Pancreas (tissue), 10 donors: ENCODE data around the gene CWC22. TPM values are rescaled to one million over a fixed set of nuclear protein-coding genes. Genes with fewer than 3 reads are reported as not detected.
A peak's percentile ranks its signal among the peaks of the same experiment; 100 is the strongest.

ENCODE experiments used
- ATAC-seq, 4 donors: fragments of 200-7000 bp; cut with Tn5 transposase; one replicate each; pipeline versions ENCODE4 v1.8.0 to v1.9.1; 2020; ENCODE audit warnings: mild to moderate bottlenecking in 4 of 4, moderate library complexity in 4 of 4
- DNase-seq, 6 donors: peaks; one replicate each; pipeline ENCODE4 v3.0.0-alpha.2; 2020
- FAIRE-seq: peaks from 2 replicates; lab custom pipeline; 2012; peaks lifted over from hg19 to GRCh38; lab: Jason Lieb, UNC
- H3K27ac ChIP-seq, 4 donors: fragments of 200-600 bp; sonication (generic); 1 replicate in 3 of 4; 2 replicates in 1 of 4; pipeline versions ENCODE4 v1.5.0 to v1.8.0; 2020
- H3K27me3 ChIP-seq, 4 donors: fragments of 200-600 bp; one replicate each; pipeline ENCODE4 v1.8.0; 2021
- H3K36me3 ChIP-seq, 3 donors: fragments of 200-600 bp; sonication (generic) in 1 of 3; one replicate each; pipeline versions ENCODE4 v1.5.0 to v1.8.0; 2020 to 2021
- H3K4me1 ChIP-seq, 3 donors: fragments of 200-600 bp; one replicate each; pipeline ENCODE4 v1.8.0; 2021
- H3K4me3 ChIP-seq, 4 donors: fragments of 200-600 bp; sonication (generic) in 2 of 4; one replicate each; pipeline versions ENCODE4 v1.5.0 to v1.8.0; 2020 to 2021
- H3K9me3 ChIP-seq, 4 donors: fragments of 200-600 bp; one replicate each; pipeline ENCODE4 v1.8.0; 2021
- WGBS, 2 donors: extraction: QIAGEN DNeasy Blood & Tissue Kit; methylation state at CpG; one replicate each; pipeline ENCODE4 v1.1.7; 2013; 5-methylcytosine and 5-hydroxymethylcytosine counted together
- intact Hi-C, 3 donors: fragments of 100-400 bp; cut with DNase I; formaldehyde crosslinking; loops; one replicate each; pipeline versions ENCODE4 v1.11.1 to v1.14.2; 2022
- polyA plus RNA-seq, 2 donors: library from polyadenylated mRNA; stranded (reverse); fragments of 200-250 nt; gene quantifications; one replicate each; pipeline ENCODE4 v1.2.3, GENCODE V29; 2013
- total RNA-seq, 6 donors: library from RNA; stranded (reverse); fragmentation: NEBNext Ultra II Directional in 4 of 6; extraction: Animal tissue kit (Norgen Biotek cat#: 25700) in 4 of 6; gene quantifications; one replicate each; pipeline versions ENCODE4 v1.2.1 to v1.2.4, GENCODE V29; 2021 to 2023
- TF ChIP-seq, protein P1 (sequence below), 4 donors: fragments of 200-600 bp; sonication (generic) in 3 of 4; IDR thresholded peaks; one replicate each; pipeline versions ENCODE4 v1.5.0 to v1.8.0; 2021; ENCODE audit warnings: antibody characterized with exemption in 4 of 4
- donor health status: healthy with polysubstance abuse.
- donor health status: DM: no; HTN: no; CAD: no; lungs with moderate emphysema.
- donor health status: DM: no; HTN: no; CAD: no.
- donor health status: control.
- donor health status: control.
- donor health status: Bipolar disorder and iron deficiency.
- donor health status: DM: yes; HTN: yes; CAD: no.
- donor health status: DM: no; HTN: no; CAD: no.
- donor health status: DM: no; HTN: no; CAD: no.
- donor health status: DM: yes; HTN: yes; CAD: no.

CWC22 gene
- total and polyA plus RNA-seq, 8 donors = 4.7 to 10.4 (median 7.0) TPM

DNA sequence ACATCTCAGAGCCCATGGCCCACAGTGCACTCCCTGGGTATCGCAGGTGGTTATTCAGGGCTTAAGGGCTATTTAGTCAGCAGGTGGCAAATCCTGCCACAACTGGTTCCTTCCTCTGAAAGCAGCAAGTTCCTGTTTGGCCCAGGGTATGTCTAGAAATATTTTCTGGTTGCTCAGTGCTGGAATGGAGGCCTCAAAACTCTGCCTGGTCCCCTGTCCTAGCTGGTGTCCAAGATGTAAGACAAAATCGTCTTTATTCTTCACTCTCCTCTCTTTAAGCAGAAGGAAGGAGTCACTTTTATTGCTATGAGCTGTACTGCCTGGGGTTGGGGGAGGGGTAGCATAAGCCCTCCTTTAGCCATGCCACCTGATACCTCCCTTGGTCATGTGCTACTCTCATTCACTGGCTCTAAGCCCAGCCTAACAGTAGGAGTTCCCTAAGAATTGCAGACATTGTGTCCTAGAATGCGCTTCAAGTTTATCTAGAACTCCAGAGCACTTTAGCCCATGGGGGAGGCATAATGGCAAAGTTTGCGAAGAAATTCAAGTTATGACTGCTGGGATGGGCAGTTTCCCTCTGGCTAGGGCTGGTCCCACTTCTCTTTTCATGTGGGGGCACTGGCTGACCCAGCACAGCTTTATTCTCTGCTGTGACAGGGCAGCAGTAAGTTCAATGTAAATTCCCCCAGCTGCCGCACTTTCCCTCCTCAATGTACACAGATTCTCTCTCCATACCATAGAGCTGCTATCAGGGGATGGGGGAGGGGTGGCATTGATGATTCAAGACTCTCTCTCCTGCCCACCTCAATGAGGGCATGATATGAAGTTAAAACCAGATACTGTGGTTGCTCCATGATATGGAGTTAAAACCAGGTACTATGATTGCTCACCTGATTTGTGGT lies 27.1 kb upstream of the CWC22 start:
- DNase-seq (no peak), FAIRE-seq (no peak), ATAC-seq (no peak)
- Histone ChIP-seq H3K27ac (no peak overlapping the region), H3K36me3 (no peaks in the 10 kb centered on the region), H3K27me3 (no peaks in the 10 kb centered on the region), H3K9me3 (no peaks in the 10 kb centered on the region), H3K4me1 (no peaks in the 10 kb centered on the region), H3K4me3 (no peak overlapping the region)
- TF ChIP-seq, protein P1, sequence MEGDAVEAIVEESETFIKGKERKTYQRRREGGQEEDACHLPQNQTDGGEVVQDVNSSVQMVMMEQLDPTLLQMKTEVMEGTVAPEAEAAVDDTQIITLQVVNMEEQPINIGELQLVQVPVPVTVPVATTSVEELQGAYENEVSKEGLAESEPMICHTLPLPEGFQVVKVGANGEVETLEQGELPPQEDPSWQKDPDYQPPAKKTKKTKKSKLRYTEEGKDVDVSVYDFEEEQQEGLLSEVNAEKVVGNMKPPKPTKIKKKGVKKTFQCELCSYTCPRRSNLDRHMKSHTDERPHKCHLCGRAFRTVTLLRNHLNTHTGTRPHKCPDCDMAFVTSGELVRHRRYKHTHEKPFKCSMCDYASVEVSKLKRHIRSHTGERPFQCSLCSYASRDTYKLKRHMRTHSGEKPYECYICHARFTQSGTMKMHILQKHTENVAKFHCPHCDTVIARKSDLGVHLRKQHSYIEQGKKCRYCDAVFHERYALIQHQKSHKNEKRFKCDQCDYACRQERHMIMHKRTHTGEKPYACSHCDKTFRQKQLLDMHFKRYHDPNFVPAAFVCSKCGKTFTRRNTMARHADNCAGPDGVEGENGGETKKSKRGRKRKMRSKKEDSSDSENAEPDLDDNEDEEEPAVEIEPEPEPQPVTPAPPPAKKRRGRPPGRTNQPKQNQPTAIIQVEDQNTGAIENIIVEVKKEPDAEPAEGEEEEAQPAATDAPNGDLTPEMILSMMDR (IDR thresholded peaks at IDR 0.05) = no peak
- intact Hi-C loops = no loop called here
- WGBS, 2 donors = 74% methylated on average over 5 of the region's 5 CpGs

DNA sequence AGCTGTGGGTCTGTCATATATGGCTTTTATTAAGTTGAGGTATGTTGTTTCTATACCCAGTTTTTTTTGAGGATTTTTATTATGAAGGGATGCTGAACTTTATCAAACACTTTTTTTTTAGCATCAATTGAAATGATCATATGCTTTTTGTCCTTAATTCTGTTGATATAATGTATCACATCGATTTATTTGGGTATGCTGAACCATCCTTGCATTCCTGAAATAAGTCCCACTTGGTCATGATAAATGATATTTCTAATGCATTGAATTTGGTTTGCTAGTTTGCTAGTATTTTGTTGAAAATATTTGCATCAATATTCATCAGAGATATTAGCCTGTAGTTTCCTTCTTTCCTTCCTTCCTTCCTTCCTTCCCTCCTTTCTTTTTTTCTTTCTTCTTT lies 22.5 kb upstream of the CWC22 start:
- H3K4me1 ChIP-seq = no peaks in the 10 kb centered on the region
- no peaks in the 10 kb centered on the region for H3K9me3 ChIP-seq
- TF ChIP-seq, protein P1 (IDR thresholded peaks at IDR 0.05) = no peak
- H3K36me3 ChIP-seq = no peaks in the 10 kb centered on the region
- FAIRE-seq (no peak), ATAC-seq (no peak), DNase-seq (no peak)
- 44 to 70% methylated on average over 1 of the region's 1 CpG for WGBS, 2 donors
- H3K27me3 ChIP-seq = peaks cover 0 to 3% (median 0%) of the 10 kb centered on the region in 4 donors
- intact Hi-C loops = no loop called here
- H3K4me3 ChIP-seq = no peak overlapping the region
- H3K27ac ChIP-seq = no peak overlapping the region

DNA sequence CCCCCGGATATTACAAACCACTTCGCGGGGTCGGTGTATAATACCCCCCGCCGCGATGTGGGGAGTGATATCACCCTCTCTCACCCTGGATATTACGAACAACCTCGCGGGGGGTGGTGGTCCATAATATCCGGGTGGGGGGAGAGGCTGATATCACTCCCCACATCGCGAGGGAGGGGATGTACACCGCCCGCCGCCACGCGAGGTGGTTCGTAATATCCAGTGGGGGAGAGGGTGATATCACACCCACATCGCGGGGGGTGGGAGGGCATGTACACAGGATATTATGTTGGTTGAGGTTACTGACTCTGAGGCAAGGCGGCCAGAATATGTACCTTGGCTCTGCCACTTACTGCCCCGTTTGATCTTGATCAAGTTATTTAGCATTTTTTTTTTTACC lies 14.8 kb upstream of the CWC22 start:
- Histone ChIP-seq H3K4me1 (no peaks in the 10 kb centered on the region), H3K9me3 (no peaks in the 10 kb centered on the region), H3K36me3 (no peaks in the 10 kb centered on the region), H3K27me3 (peaks cover 0 to 3% (median 0%) of the 10 kb centered on the region in 4 donors), H3K4me3 (no peak overlapping the region), H3K27ac (no peak overlapping the region)
- FAIRE-seq (no peak), ATAC-seq (no peak), DNase-seq (peak in 1 of 6 donors; percentile 22)
- WGBS, 2 donors = 88% methylated on average over 23 of the region's 23 CpGs
- TF ChIP-seq, protein P1 (IDR thresholded peaks at IDR 0.05) = no peak
- intact Hi-C loops = no loop called here

DNA sequence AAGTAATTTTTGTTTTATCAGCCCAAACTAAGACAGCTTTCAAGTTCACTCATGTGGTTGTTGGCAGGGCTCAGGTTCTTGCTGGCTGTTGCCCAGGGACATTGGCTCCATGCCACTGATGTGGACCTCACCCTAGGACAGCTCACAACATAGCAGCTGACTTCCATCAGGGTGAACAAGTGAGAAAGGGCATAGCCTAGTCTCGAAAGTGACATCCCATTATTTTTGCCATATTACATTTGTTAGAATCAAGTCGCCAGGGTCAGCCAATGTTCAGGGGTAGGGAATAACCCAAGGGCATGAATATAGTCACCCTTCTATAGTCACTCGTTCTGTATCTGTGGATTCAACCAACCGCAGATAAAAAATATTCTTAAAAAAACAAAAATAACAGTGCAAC lies 10.7 kb upstream of the CWC22 start:
- no peaks in the 10 kb centered on the region for H3K4me1 ChIP-seq
- intact Hi-C loops = no loop called here
- H3K27me3 ChIP-seq = no peaks in the 10 kb centered on the region
- no peak overlapping the region for H3K4me3 ChIP-seq
- WGBS, 2 donors = 70 to 80% methylated on average over 4 of the region's 4 CpGs
- H3K36me3 ChIP-seq = no peaks in the 10 kb centered on the region
- H3K27ac ChIP-seq = no peak overlapping the region
- DNase-seq (peak in 2 of 6 donors; percentile 17 to 23), FAIRE-seq (no peak), ATAC-seq (no peak)
- H3K9me3 ChIP-seq = no peaks in the 10 kb centered on the region
- TF ChIP-seq, protein P1 (IDR thresholded peaks at IDR 0.05) = no peak

DNA sequence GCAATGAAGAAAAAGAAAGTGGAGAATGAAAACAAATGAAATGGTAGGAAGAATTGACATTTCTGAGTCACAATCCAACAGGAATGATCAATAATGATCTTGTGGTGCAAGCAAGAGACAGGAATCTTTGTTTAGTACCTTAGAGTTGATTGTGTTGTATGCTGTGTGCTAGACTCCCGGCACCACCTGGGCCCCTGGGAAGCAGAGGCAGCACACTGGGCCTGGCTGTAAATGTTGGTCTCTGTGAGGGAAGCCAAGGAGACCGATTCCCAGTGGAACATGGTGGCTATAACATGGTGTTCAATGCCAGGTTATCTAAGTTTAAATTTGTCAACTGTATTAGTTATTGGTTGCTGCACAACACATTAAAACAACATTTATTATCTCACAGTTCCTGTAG lies 9.8 kb upstream of the CWC22 start:
- no peak overlapping the region for H3K27ac ChIP-seq
- DNase-seq = no peak
- WGBS, 2 donors = 51 to 70% methylated on average over 2 of the region's 2 CpGs
- H3K27me3 ChIP-seq = no peaks in the 10 kb centered on the region
- H3K4me3 ChIP-seq = no peak overlapping the region
- ATAC-seq = no peak
- TF ChIP-seq, protein P1 (IDR thresholded peaks at IDR 0.05) = no peak
- intact Hi-C loops = no loop called here
- FAIRE-seq = no peak
- H3K9me3 ChIP-seq = no peaks in the 10 kb centered on the region
- H3K36me3 ChIP-seq = no peaks in the 10 kb centered on the region
- no peaks in the 10 kb centered on the region for H3K4me1 ChIP-seq
